Measurements from ENCODE around the gene SLC48A1. TPM values are rescaled to one million over a fixed set of nuclear protein-coding genes. Genes with fewer than 3 reads are reported as not detected.

The SLC48A1 gene
- total RNA-seq, 2 experiments from 2014 or later, result 12.0 to 12.9 TPM

GRCh38 chr12:47808574-47809365 is 35.7 kb downstream of the SLC48A1 start:
- ChIA-PET CTCF (interaction anchor here (0.9 to 12.3 kb wide), 11 partner anchors 9 to 94 kb away, joined by 3 to 185 read pairs (median 4); partner anchors contain the start of genes HDAC7 and SLC48A1), POLR2A (interaction anchor here (0.8 to 2.8 kb wide), 8 partner anchors 9 to 76 kb away, joined by 4 to 39 read pairs (median 6); partner anchors contain the start of gene HDAC7)

- CTCF ChIA-PET, result interaction anchor here (12.3 kb wide), 1 partner anchor 28 kb away, joined by 185 read pairs; no protein-coding TSS in a partner anchor
- POLR2A ChIA-PET, result interaction anchor here (1.0 to 2.8 kb wide), 3 partner anchors 9 to 23 kb away, joined by 4 to 39 read pairs (median 9); partner anchors contain the start of gene HDAC7
Measured at GRCh38 chr12:47809518-47809917, 36.5 kb downstream of the SLC48A1 start.

- ChIA-PET POLR2A (interaction anchor here (2.1 kb wide), 1 partner anchor 21 kb away, joined by 9 read pairs; no protein-coding TSS in a partner anchor), CTCF (interaction anchor here (1.0 to 12.3 kb wide), 3 partner anchors 9 to 29 kb away, joined by 3 to 185 read pairs (median 4); no protein-coding TSS in a partner anchor)
Measured at GRCh38 chr12:47811072-47811396, 38.0 kb downstream of the SLC48A1 start.

- POLR2A ChIA-PET, result interaction anchor here (1.0 to 3.8 kb wide), 5 partner anchors 13 to 152 kb away, joined by 3 to 71 read pairs (median 9); partner anchors contain the start of gene TMEM106C
- CTCF ChIA-PET, result interaction anchor here (1.0 to 12.3 kb wide), 6 partner anchors 10 to 68 kb away, joined by 3 to 185 read pairs (median 6); partner anchors contain the start of gene SLC48A1
Measured at GRCh38 chr12:47811581-47812484, 38.8 kb downstream of the SLC48A1 start.

GRCh38 chr12:47812797-47813510 is 39.9 kb downstream of the SLC48A1 start:
- ChIA-PET POLR2A (interaction anchor here (0.6 to 3.8 kb wide), 10 partner anchors 12 to 852 kb away, joined by 3 to 71 read pairs (median 6); partner anchors contain the start of gene TMEM106C), CTCF (interaction anchor here (0.6 to 12.3 kb wide), 10 partner anchors 8 to 137 kb away, joined by 3 to 185 read pairs (median 5); partner anchors contain the start of gene SLC48A1)

GRCh38 chr12:47813511-47814196 is 40.6 kb downstream of the SLC48A1 start:
- ChIA-PET POLR2A (interaction anchor here (0.6 to 3.8 kb wide), 10 partner anchors 11 to 851 kb away, joined by 3 to 71 read pairs (median 6); partner anchors contain the start of gene ASB8), CTCF (interaction anchor here (0.8 to 12.3 kb wide), 7 partner anchors 9 to 136 kb away, joined by 3 to 185 read pairs (median 6); partner anchors contain the start of gene SLC48A1)

- POLR2A ChIA-PET, result interaction anchor here (2.3 to 3.8 kb wide), 3 partner anchors 13 to 71 kb away, joined by 10 to 71 read pairs (median 15); no protein-coding TSS in a partner anchor
- CTCF ChIA-PET, result interaction anchor here (1.8 to 12.3 kb wide), 4 partner anchors 13 to 73 kb away, joined by 4 to 185 read pairs (median 10); no protein-coding TSS in a partner anchor
Measured at GRCh38 chr12:47814539-47815170, 41.6 kb downstream of the SLC48A1 start.

GRCh38 chr12:47815447-47815846 is 42.4 kb downstream of the SLC48A1 start:
- ChIA-PET CTCF (interaction anchor here (12.3 kb wide), 1 partner anchor 22 kb away, joined by 185 read pairs; no protein-coding TSS in a partner anchor), POLR2A (interaction anchor here (3.8 kb wide), 1 partner anchor 17 kb away, joined by 71 read pairs; no protein-coding TSS in a partner anchor)

- ChIA-PET CTCF (interaction anchor here (0.9 to 7.3 kb wide), 11 partner anchors 9 to 72 kb away, joined by 3 to 91 read pairs (median 3); no protein-coding TSS in a partner anchor), POLR2A (interaction anchor here (4.6 to 5.5 kb wide), 2 partner anchors 8 to 15 kb away, joined by 39 to 104 read pairs; no protein-coding TSS in a partner anchor)
Measured at GRCh38 chr12:47816403-47817271, 43.6 kb downstream of the SLC48A1 start.

- ChIA-PET POLR2A (interaction anchor here (4.6 to 5.5 kb wide), 2 partner anchors 9 to 15 kb away, joined by 39 to 104 read pairs; no protein-coding TSS in a partner anchor), CTCF (interaction anchor here (0.9 to 7.3 kb wide), 10 partner anchors 9 to 68 kb away, joined by 3 to 91 read pairs (median 3); no protein-coding TSS in a partner anchor)
Measured at GRCh38 chr12:47817272-47818006, 44.4 kb downstream of the SLC48A1 start.

GRCh38 chr12:47818007-47818376 is 45.0 kb downstream of the SLC48A1 start:
- POLR2A ChIA-PET, result interaction anchor here (0.9 to 5.5 kb wide), 4 partner anchors 10 to 112 kb away, joined by 3 to 104 read pairs (median 21); no protein-coding TSS in a partner anchor
- CTCF ChIA-PET, result interaction anchor here (1.2 to 7.3 kb wide), 4 partner anchors 10 to 52 kb away, joined by 3 to 91 read pairs (median 33); no protein-coding TSS in a partner anchor

- ChIA-PET POLR2A (interaction anchor here (0.9 to 5.5 kb wide), 6 partner anchors 8 to 112 kb away, joined by 3 to 104 read pairs (median 4); no protein-coding TSS in a partner anchor), CTCF (interaction anchor here (4.1 to 7.3 kb wide), 3 partner anchors 10 to 20 kb away, joined by 32 to 91 read pairs (median 34); no protein-coding TSS in a partner anchor)
Measured at GRCh38 chr12:47818467-47819137, 45.6 kb downstream of the SLC48A1 start.

GRCh38 chr12:47819138-47819895 is 46.3 kb downstream of the SLC48A1 start:
- CTCF ChIA-PET, result interaction anchor here (4.1 to 7.3 kb wide), 3 partner anchors 11 to 19 kb away, joined by 32 to 91 read pairs (median 34); no protein-coding TSS in a partner anchor

More at GRCh38 chr12:47819138-47819895, 46.3 kb downstream of the SLC48A1 start:
- POLR2A ChIA-PET, result interaction anchor here (0.9 to 5.5 kb wide), 5 partner anchors 9 to 37 kb away, joined by 3 to 104 read pairs (median 4); no protein-coding TSS in a partner anchor

Measured in activated CD8-positive, alpha-beta memory T cell treated with anti-CD3 and anti-CD28 coated beads for 36 hours (primary cell).